Breast epithelium (tissue), 3 donors: ENCODE results near the gene CEP131.

Experiments used
- CTCF ChIP-seq, 3 donors: fragments of 450-650 bp; IDR thresholded peaks; one replicate each; pipeline ENCODE4 v1.5.1; 2016 to 2017; ENCODE audit warnings: antibody characterized with exemption in 3 of 3, mild to moderate bottlenecking in 3 of 3, moderate library complexity in 3 of 3
- POLR2A ChIP-seq: fragments of 450-650 bp; IDR thresholded peaks from one replicate; pipeline ENCODE4 v1.6.1; 2016; ENCODE audit warnings: antibody characterized with exemption, mild to moderate bottlenecking, moderate library complexity
- POLR2AphosphoS5 ChIP-seq, 3 donors: sonication (generic); formaldehyde crosslinking; IDR thresholded peaks; one replicate each; pipeline ENCODE4 v1.6.1; 2017; ENCODE audit warnings: antibody characterized with exemption in 3 of 3

- TF ChIP-seq CTCF (IDR thresholded peaks at IDR 0.05) (no peak), POLR2A (no peak), POLR2AphosphoS5 (IDR thresholded peaks at IDR 0.05) (no peak)
These were observed 78.4 kb downstream of the CEP131 start for GRCh38 chr17:81144423-81144781.
